ENCODE results near the gene FKRP. TPM values are rescaled to one million over a fixed set of nuclear protein-coding genes. Genes with fewer than 3 reads are reported as not detected.
A peak's percentile ranks its signal among the peaks of the same experiment; 100 is the strongest.

FKRP gene
- total RNA-seq, 5 donors from 2014 or later (not counting 1 experiment from before 2014, with no cell fraction given), result 17.8 to 35.3 (median 23.6) TPM

DNA sequence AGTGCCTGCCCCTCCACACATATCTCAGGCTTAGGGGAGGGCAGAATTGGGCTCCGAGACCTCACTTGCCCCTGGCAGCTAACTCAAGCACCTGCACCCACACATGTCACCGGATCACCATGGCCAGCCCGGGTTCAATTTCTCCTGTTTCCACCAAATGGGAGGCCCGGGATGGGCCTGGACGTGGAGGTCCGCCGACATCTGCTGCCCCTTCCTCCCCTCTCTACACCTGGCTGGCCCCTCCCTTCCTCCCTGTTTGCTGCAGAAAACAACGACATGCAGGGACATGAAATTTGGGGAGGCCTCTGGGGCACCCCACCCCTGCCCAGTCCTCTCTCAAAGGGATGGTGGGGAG is 30.3 kb upstream of the FKRP start:
- no peaks in the 10 kb centered on the region for H3K9me3 Mint-ChIP-seq
- ChIA-PET CTCF (interaction anchor here in 1 of 2 donors (0.7 to 4.7 kb wide), 2 partner anchors 14 to 745 kb away, joined by 3 to 19 read pairs; no protein-coding TSS in a partner anchor), POLR2A (no interaction called here)
- peaks cover 43 to 63% (median 51%) of the 10 kb centered on the region in 3 donors for H3K4me1 Mint-ChIP-seq
- H3K27ac Mint-ChIP-seq, result peak overlapping the region; percentile 98
- peaks cover 25 to 69% of the 10 kb centered on the region in 2 experiments for H3K4me1 ChIP-seq (ENCODE audit: control insufficient read depth in 1 of 2, extremely low read depth in 1 of 2, insufficient read depth in 2 of 2, low read length in 2 of 2)
- no peak for DNase-seq
- H3K27me3 ChIP-seq (replicated peaks in 1 of 2; ENCODE audit: control insufficient read depth in 2 of 2, extremely low read depth in 1 of 2, insufficient read depth in 2 of 2, low read length in 1 of 2), result no peaks in the 10 kb centered on the region
- H3K9me3 ChIP-seq, result no peaks in the 10 kb centered on the region
- peak overlapping the region; percentile 93 to 99 for H3K4me3 ChIP-seq (ENCODE audit: control insufficient read depth in 1 of 2, extremely low read depth in 1 of 2, low read length in 1 of 2)
- ATAC-seq (replicated peaks in 1 of 4), result no peak
- peak overlapping the region; percentile 84 for H3K27ac ChIP-seq (ENCODE audit: low read length)
- H3K36me3 ChIP-seq (ENCODE audit: control insufficient read depth in 2 of 2, extremely low read depth in 1 of 2, insufficient read depth in 1 of 2, low read length in 1 of 2), result peaks cover 14 to 15% of the 10 kb centered on the region in 2 donors
- peak overlapping the region; percentile 90 to 98 (median 94) for H3K4me3 Mint-ChIP-seq
- H3K36me3 Mint-ChIP-seq, result peaks cover 4% of the 10 kb centered on the region
- H3K27me3 Mint-ChIP-seq, result no peaks in the 10 kb centered on the region
- 0% methylated on average over 3 of the region's 8 CpGs for WGBS (ENCODE audit: insufficient coverage)

DNA sequence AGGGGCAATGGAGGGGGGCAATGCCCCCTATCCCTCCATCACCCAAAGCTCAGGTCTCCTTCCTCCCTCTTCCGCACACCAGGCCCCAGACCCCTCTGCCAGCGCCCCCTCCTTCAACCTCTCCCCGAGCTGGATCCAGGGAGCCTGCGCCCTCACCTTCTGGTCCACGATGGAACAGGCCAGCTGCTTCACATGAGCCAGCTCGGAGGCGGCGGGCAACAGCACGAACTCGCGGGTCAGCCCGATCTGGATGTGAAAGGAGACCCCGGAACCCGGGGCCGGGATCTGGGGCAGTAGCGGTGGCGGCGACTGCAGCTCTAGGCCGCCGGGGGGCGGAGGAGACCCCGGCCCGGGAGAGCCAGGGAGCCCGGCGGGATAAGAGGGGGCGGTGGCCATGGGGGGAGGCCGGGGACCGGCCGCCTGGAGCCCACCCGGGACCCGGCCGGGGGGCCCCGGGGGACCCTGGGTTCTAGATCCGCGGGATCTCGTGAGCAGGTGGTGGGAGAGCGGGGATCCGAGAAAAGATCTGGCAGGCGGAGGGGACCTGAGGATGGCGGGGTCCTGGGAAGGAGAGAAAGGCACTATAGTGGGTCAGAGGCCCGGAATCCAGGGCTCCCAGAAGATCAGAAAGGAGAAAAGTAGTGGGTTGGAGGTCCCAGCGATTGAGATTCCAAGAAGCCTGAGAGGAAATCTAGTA is 29.7 kb upstream of the FKRP start:
- under 1% methylated on average over 31 of the region's 42 CpGs for WGBS (ENCODE audit: insufficient coverage)
- Mint-ChIP-seq H3K36me3 (peaks cover 5% of the 10 kb centered on the region), H3K9me3 (no peaks in the 10 kb centered on the region), H3K27ac (peak overlapping the region; percentile 98), H3K4me3 (peak overlapping the region; percentile 90 to 98 (median 94)), H3K27me3 (no peaks in the 10 kb centered on the region), H3K4me1 (peaks cover 44 to 58% (median 52%) of the 10 kb centered on the region in 3 donors)
- peak in 1 of 35 experiments; percentile 27 for DNase-seq
- peaks cover 9 to 11% of the 10 kb centered on the region in 2 donors for H3K36me3 ChIP-seq (ENCODE audit: control insufficient read depth in 2 of 2, extremely low read depth in 1 of 2, insufficient read depth in 1 of 2, low read length in 1 of 2)
- no peaks in the 10 kb centered on the region for H3K9me3 ChIP-seq
- H3K4me1 ChIP-seq (ENCODE audit: control insufficient read depth in 1 of 2, extremely low read depth in 1 of 2, insufficient read depth in 2 of 2, low read length in 2 of 2), result peaks cover 25 to 64% of the 10 kb centered on the region in 2 experiments
- CTCF ChIA-PET, result interaction anchor here (0.6 to 4.7 kb wide), 3 partner anchors 13 to 745 kb away, joined by 3 to 19 read pairs (median 4); no protein-coding TSS in a partner anchor
- ATAC-seq (replicated peaks in 1 of 4), result no peak
- POLR2A ChIA-PET, result no interaction called here
- H3K4me3 ChIP-seq (ENCODE audit: control insufficient read depth in 1 of 2, extremely low read depth in 1 of 2, low read length in 1 of 2), result peak overlapping the region; percentile 93 to 99
- H3K27me3 ChIP-seq (replicated peaks in 1 of 2; ENCODE audit: control insufficient read depth in 2 of 2, extremely low read depth in 1 of 2, insufficient read depth in 2 of 2, low read length in 1 of 2), result no peaks in the 10 kb centered on the region
- H3K27ac ChIP-seq (ENCODE audit: low read length), result peak overlapping the region; percentile 84

DNA sequence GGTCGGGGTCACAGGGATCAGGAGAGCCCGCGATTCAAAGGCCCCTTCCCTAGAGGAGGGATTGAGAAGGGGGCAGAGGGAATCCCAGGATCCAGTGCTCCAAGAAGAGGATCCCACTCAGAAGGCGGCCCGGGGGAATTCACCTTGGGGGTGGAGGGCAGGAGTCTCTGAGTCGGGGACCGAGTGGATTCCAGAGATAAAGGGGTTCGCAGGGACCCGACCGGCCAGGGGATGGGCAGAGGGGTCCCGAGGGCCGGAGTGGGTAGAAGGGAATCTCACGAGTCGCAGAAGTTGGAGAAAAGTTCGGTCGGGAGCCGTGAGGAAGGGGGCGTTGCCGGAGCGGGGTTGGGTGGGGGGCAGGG is 29.2 kb upstream of the FKRP start:
- Histone ChIP-seq H3K36me3 (ENCODE audit: control insufficient read depth in 2 of 2, extremely low read depth in 1 of 2, insufficient read depth in 1 of 2, low read length in 1 of 2) (peaks cover 9% of the 10 kb centered on the region in 2 donors), H3K9me3 (no peaks in the 10 kb centered on the region), H3K4me1 (ENCODE audit: control insufficient read depth in 1 of 2, extremely low read depth in 1 of 2, insufficient read depth in 2 of 2, low read length in 2 of 2) (peaks cover 25 to 66% of the 10 kb centered on the region in 2 experiments), H3K27me3 (replicated peaks in 1 of 2; ENCODE audit: control insufficient read depth in 2 of 2, extremely low read depth in 1 of 2, insufficient read depth in 2 of 2, low read length in 1 of 2) (no peaks in the 10 kb centered on the region), H3K27ac (ENCODE audit: low read length) (peak overlapping the region; percentile 84), H3K4me3 (ENCODE audit: control insufficient read depth in 1 of 2, extremely low read depth in 1 of 2, low read length in 1 of 2) (peak overlapping the region; percentile 93 to 99)
- peaks cover 43 to 56% (median 56%) of the 10 kb centered on the region in 3 donors for H3K4me1 Mint-ChIP-seq
- no peak for DNase-seq
- 3% methylated on average over 19 of the region's 20 CpGs for WGBS (ENCODE audit: insufficient coverage)
- ChIA-PET CTCF (interaction anchor here (0.6 to 4.7 kb wide), 3 partner anchors 13 to 33 kb away, joined by 4 to 19 read pairs (median 4); no protein-coding TSS in a partner anchor), POLR2A (no interaction called here)
- no peaks in the 10 kb centered on the region for H3K9me3 Mint-ChIP-seq
- peak overlapping the region; percentile 90 to 98 (median 94) for H3K4me3 Mint-ChIP-seq
- H3K27me3 Mint-ChIP-seq, result no peaks in the 10 kb centered on the region
- ATAC-seq (replicated peaks in 1 of 4), result no peak
- H3K36me3 Mint-ChIP-seq, result peaks cover 4% of the 10 kb centered on the region
- H3K27ac Mint-ChIP-seq, result peak overlapping the region; percentile 97 to 98

DNA sequence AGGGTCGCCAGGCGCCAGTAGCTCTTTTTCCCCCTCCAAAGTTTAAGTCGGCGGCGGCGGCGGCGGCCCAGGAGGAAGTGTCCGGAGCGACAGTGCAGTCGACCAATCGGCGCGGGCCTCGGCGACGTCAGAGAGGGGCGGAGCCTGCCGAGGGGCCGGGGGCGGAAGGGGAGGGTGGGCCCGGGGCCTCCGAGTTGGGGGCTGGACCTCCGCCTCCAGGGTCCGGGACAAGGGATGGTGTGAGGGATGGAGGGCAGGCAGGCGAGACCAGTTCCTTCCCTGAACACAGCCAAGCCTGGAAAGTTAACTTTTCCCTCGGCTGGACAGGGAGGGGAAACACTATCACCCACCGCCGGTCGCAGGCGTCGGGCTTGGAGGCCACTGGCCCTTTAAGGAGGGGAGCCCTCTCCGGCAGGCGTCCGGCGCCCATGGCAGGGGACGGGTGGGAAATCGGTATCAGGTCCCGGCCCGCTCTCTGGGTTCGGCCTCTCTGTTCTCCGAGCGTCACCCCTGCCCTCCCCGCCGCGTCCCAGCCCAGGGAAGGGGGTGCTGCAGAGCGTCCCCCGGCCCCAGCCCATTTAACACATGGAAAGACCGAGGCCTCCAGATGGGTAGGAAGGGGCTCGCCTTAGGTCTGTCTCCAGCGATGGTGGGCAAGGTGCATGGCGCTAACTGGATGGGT is 28.7 kb upstream of the FKRP start, which contains the start of gene PRKD2:
Gene PRKD2, minus strand, starts transcription at position 81 of the 682 bp plus-strand sequence. CDS start 744 bp downstream, outside the sequence.
- peaks cover 8% of the 10 kb centered on the region for H3K36me3 Mint-ChIP-seq
- Histone ChIP-seq H3K9me3 (no peaks in the 10 kb centered on the region), H3K27me3 (replicated peaks in 1 of 2; ENCODE audit: control insufficient read depth in 2 of 2, extremely low read depth in 1 of 2, insufficient read depth in 2 of 2, low read length in 1 of 2) (no peaks in the 10 kb centered on the region), H3K4me3 (ENCODE audit: control insufficient read depth in 1 of 2, extremely low read depth in 1 of 2, low read length in 1 of 2) (peak within 1 kb of the TSS; percentile 93 to 99), H3K4me1 (ENCODE audit: control insufficient read depth in 1 of 2, extremely low read depth in 1 of 2, insufficient read depth in 2 of 2, low read length in 2 of 2) (peaks cover 25 to 71% of the 10 kb centered on the region in 2 experiments), H3K27ac (ENCODE audit: low read length) (peak within 1 kb of the TSS; percentile 84), H3K36me3 (ENCODE audit: control insufficient read depth in 2 of 2, extremely low read depth in 1 of 2, insufficient read depth in 1 of 2, low read length in 1 of 2) (peaks cover 14% of the 10 kb centered on the region in 2 donors)
- H3K9me3 Mint-ChIP-seq, result no peaks in the 10 kb centered on the region
- no peaks in the 10 kb centered on the region for H3K27me3 Mint-ChIP-seq
- peak within 1 kb of the TSS; percentile 98 for H3K27ac Mint-ChIP-seq
- ChIA-PET POLR2A (no interaction called here), CTCF (interaction anchor here (0.6 to 4.7 kb wide), 4 partner anchors 12 to 37 kb away, joined by 4 to 19 read pairs (median 4); no protein-coding TSS in a partner anchor)
- DNase-seq (peak; percentile 61 to 87 (median 80)), ATAC-seq (replicated peaks in 1 of 4) (peak; percentile 46 to 61 (median 51))
- WGBS (ENCODE audit: insufficient coverage), result 2% methylated on average over 32 of the region's 52 CpGs
- peak within 1 kb of the TSS; percentile 90 to 98 (median 94) for H3K4me3 Mint-ChIP-seq
- peaks cover 45 to 60% (median 55%) of the 10 kb centered on the region in 3 donors for H3K4me1 Mint-ChIP-seq

DNA sequence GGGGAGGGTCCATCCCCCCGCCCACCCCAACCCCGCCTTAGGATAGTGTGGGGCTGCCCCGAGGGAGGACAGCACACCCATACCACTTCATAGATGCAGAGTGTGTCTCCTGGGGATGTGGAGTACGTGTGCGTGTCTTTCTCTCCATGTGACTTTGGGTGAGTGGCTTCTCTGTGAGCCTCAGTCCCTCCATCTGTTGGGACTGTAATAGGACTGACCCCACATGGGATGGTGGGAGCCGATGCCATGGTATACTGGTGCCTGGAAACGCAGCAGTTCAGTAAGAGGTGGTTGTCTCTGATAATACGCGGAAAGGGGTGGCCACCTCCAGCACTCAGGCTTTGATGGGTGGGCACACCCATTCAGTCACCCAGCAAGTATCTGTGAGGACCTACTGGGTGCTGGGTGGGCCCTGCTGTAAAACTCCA is 28.1 kb upstream of the FKRP start:
- WGBS (ENCODE audit: insufficient coverage), result 0% methylated on average over 6 of the region's 9 CpGs
- H3K4me1 Mint-ChIP-seq, result peaks cover 40 to 59% (median 52%) of the 10 kb centered on the region in 3 donors
- no peaks in the 10 kb centered on the region for H3K27me3 Mint-ChIP-seq
- Histone ChIP-seq H3K4me1 (ENCODE audit: control insufficient read depth in 1 of 2, extremely low read depth in 1 of 2, insufficient read depth in 2 of 2, low read length in 2 of 2) (peaks cover 27 to 73% of the 10 kb centered on the region in 2 experiments), H3K27ac (ENCODE audit: low read length) (peak overlapping the region; percentile 84), H3K27me3 (replicated peaks in 1 of 2; ENCODE audit: control insufficient read depth in 2 of 2, extremely low read depth in 1 of 2, insufficient read depth in 2 of 2, low read length in 1 of 2) (no peaks in the 10 kb centered on the region), H3K4me3 (ENCODE audit: control insufficient read depth in 1 of 2, extremely low read depth in 1 of 2, low read length in 1 of 2) (peak overlapping the region; percentile 79 to 93), H3K36me3 (ENCODE audit: control insufficient read depth in 2 of 2, extremely low read depth in 1 of 2, insufficient read depth in 1 of 2, low read length in 1 of 2) (peaks cover 18 to 20% of the 10 kb centered on the region in 2 donors), H3K9me3 (no peaks in the 10 kb centered on the region)
- CTCF ChIA-PET, result interaction anchor here in 1 of 2 donors (0.8 to 1.0 kb wide), 3 partner anchors 36 to 526 kb away, joined by 3 to 5 read pairs (median 4); no protein-coding TSS in a partner anchor
- H3K36me3 Mint-ChIP-seq, result peaks cover 10% of the 10 kb centered on the region
- DNase-seq (peak in 5 of 35 experiments; percentile 5 to 52 (median 21)), ATAC-seq (replicated peaks in 1 of 4) (peak in 3 of 4 experiments; percentile 7 to 16 (median 11))
- peak overlapping the region; percentile 90 to 98 (median 94) for H3K4me3 Mint-ChIP-seq
- H3K27ac Mint-ChIP-seq, result peak overlapping the region; percentile 97 to 98
- POLR2A ChIA-PET, result no interaction called here
- H3K9me3 Mint-ChIP-seq, result no peaks in the 10 kb centered on the region

Measured in T-cell (primary cell).